ENCODE measurements around the gene CAPN5.

Gene CAPN5

GRCh38 chr11:77064648-77065217 is 2.0 kb upstream of the CAPN5 start:
- no peak for DNase-seq (ENCODE audit: low spot score)

GRCh38 chr11:77065878-77066228 is 918 bp upstream of the CAPN5 start:
- no peak for DNase-seq (ENCODE audit: low spot score)

- no peak for DNase-seq (ENCODE audit: low spot score)
Observed at GRCh38 chr11:77067861-77068443, 1.2 kb downstream of the CAPN5 start.

GRCh38 chr11:77068457-77069335 is 1.9 kb downstream of the CAPN5 start:
- no peak for DNase-seq (ENCODE audit: low spot score)

- no peak for DNase-seq (ENCODE audit: low spot score)
Observed at GRCh38 chr11:77069336-77069968, 2.7 kb downstream of the CAPN5 start.

- no peak for DNase-seq (ENCODE audit: low spot score)
Observed at GRCh38 chr11:77069969-77070582, 3.3 kb downstream of the CAPN5 start.

GRCh38 chr11:77071077-77071476 is 4.3 kb downstream of the CAPN5 start:
- DNase-seq (ENCODE audit: low spot score): no peak

- no peak for DNase-seq (ENCODE audit: low spot score)
Observed at GRCh38 chr11:77071671-77072605, 5.2 kb downstream of the CAPN5 start.

- DNase-seq (ENCODE audit: low spot score): no peak
Observed at GRCh38 chr11:77072851-77073327, 6.1 kb downstream of the CAPN5 start.

GRCh38 chr11:77073328-77074001 is 6.7 kb downstream of the CAPN5 start:
- no peak for DNase-seq (ENCODE audit: low spot score)

- DNase-seq (ENCODE audit: low spot score): no peak
Observed at GRCh38 chr11:77074205-77074604, 7.4 kb downstream of the CAPN5 start.

GRCh38 chr11:77074626-77075221 is 8.0 kb downstream of the CAPN5 start:
- no peak for DNase-seq (ENCODE audit: low spot score)

- DNase-seq (ENCODE audit: low spot score): no peak
Observed at GRCh38 chr11:77075425-77075905, 8.7 kb downstream of the CAPN5 start.

- no peak for DNase-seq (ENCODE audit: low spot score)
Observed at GRCh38 chr11:77079666-77080065, 12.9 kb downstream of the CAPN5 start.

GRCh38 chr11:77080643-77081210 is 14.0 kb downstream of the CAPN5 start:
- no peak for DNase-seq (ENCODE audit: low spot score)

GRCh38 chr11:77081381-77081851 is 14.6 kb downstream of the CAPN5 start:
- no peak for DNase-seq (ENCODE audit: low spot score)

GRCh38 chr11:77081976-77082836 is 15.4 kb downstream of the CAPN5 start:
- DNase-seq (ENCODE audit: low spot score): no peak

GRCh38 chr11:77082838-77083565 is 16.2 kb downstream of the CAPN5 start:
- DNase-seq (ENCODE audit: low spot score): no peak
